Stimulated activated CD8-positive, alpha-beta memory T cell treated with anti-CD3 and anti-CD28 coated beads, Interleukin-15, amount 100 ng/mL, for 48 hours (primary cell): ENCODE results near the gene NXN.
"Not testable (repeated sequence)": the region's sequence is repeated elsewhere in the genome, so short reads cannot be mapped to it uniquely, and the experiment has no call there.

ENCODE experiments used
- DNase-seq, 2 donors: peaks; one replicate each; pipeline ENCODE4 v3.0.0-alpha.2; 2020; ENCODE audit warnings: low read depth in 2 of 2

The NXN gene

GRCh38 chr17:979212-979538 is 401 bp downstream of the NXN start:
- no peak for DNase-seq

GRCh38 chr17:978103-979093 is 1.2 kb downstream of the NXN start:
- DNase-seq: no peak

GRCh38 chr17:977166-977565 is 2.4 kb downstream of the NXN start:
- DNase-seq: no peak

- no peak for DNase-seq
These were observed 3.3 kb downstream of the NXN start for GRCh38 chr17:976312-976711.

GRCh38 chr17:975371-975915 is 4.1 kb downstream of the NXN start:
- DNase-seq: no peak

GRCh38 chr17:974778-975177 is 4.8 kb downstream of the NXN start:
- not testable (repeated sequence) for DNase-seq

- no peak for DNase-seq
These were observed 6.5 kb downstream of the NXN start for GRCh38 chr17:973053-973452.

- DNase-seq: not testable (repeated sequence)
These were observed 7.7 kb downstream of the NXN start for GRCh38 chr17:971861-972260.

GRCh38 chr17:970364-970763 is 9.2 kb downstream of the NXN start:
- DNase-seq: no peak

- no peak for DNase-seq
These were observed 9.7 kb downstream of the NXN start for GRCh38 chr17:969811-970355.

GRCh38 chr17:968812-969730 is 10.5 kb downstream of the NXN start:
- no peak for DNase-seq

GRCh38 chr17:967122-967521 is 12.5 kb downstream of the NXN start:
- DNase-seq: no peak

- DNase-seq: no peak
These were observed 14.1 kb downstream of the NXN start for GRCh38 chr17:965311-965989.

GRCh38 chr17:964876-965275 is 14.7 kb downstream of the NXN start:
- DNase-seq: no peak

- no peak for DNase-seq
These were observed 16.9 kb downstream of the NXN start for GRCh38 chr17:962670-963069.

GRCh38 chr17:962166-962565 is 17.4 kb downstream of the NXN start:
- DNase-seq: no peak

GRCh38 chr17:958712-959451 is 20.7 kb downstream of the NXN start:
- no peak for DNase-seq

GRCh38 chr17:957856-958421 is 21.6 kb downstream of the NXN start:
- no peak for DNase-seq

GRCh38 chr17:956905-957304 is 22.7 kb downstream of the NXN start:
- DNase-seq: no peak

GRCh38 chr17:954431-955164 is 25.0 kb downstream of the NXN start:
- no peak for DNase-seq
